22Rv1 (cell line): ENCODE results near the gene DENND4A.

ENCODE experiments used
- CTCF ChIP-seq: fragments of 450-650 bp; IDR thresholded peaks from 2 replicates; pipeline ENCODE4 v1.5.1; 2017; ENCODE audit warnings: mild to moderate bottlenecking
- ZFX ChIP-seq: fragments of 450-650 bp; IDR thresholded peaks from 2 replicates; pipeline ENCODE4 v1.6.1; 2017; ENCODE audit warnings: antibody characterized with exemption, borderline replicate concordance

DNA sequence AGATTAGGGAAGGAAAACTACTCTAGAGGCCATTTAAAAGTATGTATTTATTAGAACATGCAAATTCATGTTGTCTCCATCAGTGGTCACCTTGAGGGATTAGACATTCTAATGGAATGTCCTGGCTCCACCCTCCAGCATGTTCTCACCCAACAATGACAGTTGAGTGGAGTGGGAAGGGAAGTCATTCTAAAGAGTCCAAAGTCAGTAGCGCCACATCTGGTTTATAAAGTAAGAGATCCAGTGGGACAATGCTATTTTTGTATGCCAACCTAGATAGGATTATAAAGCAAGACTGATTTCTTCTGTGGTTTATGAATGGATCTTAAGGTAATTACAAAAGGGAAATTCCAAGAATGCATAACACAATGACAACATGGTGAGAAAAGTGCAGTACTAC, 137.1 kb downstream of the DENND4A start:
- TF ChIP-seq CTCF (no peak), ZFX (no peak)
